HG03457 (cell line): Measurements from ENCODE around the gene CWC27.

Experiments
- ATAC-seq: cut with Tn5 transposase; IDR thresholded peaks from one replicate; pipeline ENCODE4 v1.9.1; 2021; ENCODE audit warnings: moderate number of reproducible peaks; ENCODE audit not compliant: unreplicated experiment

CWC27 gene

DNA sequence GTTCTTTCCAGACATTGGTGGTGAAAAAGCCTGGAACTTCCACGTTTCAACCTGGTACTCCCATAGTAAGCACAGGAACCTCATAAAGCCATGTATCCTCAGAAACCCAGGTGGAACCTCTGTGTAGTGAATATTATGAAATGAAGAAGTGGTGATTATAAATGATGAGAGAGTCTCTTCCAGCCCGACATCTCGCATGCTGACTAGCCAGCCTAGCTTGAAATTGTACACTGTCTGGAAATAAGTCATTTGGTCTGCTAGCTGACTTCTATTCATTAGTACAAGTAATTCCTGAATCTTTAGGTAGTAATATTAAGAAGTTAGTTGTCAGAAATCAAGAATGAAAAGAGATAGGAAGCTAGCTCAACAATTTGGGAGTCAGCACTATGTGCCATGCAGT lies 203.3 kb downstream of the CWC27 start:
- ATAC-seq, result no peak

DNA sequence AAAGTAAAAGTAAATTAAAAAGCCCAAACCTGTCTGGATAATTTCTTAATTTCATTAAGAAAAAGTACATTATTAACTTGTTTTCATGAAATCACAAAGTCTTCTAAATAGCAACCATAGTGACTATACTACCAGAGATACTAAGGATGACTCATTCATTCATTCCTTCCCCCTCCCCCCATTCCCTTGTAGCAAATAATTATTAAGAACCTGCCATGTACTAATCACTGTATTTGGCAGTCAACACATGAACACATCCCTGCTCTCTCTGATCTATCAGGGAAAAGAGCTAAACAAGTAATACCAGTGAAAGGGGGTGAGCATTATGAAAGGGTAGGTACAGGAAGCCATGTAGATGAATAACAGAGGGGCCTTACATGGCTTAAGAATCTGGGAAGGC lies 203.9 kb downstream of the CWC27 start:
- no peak for ATAC-seq

DNA sequence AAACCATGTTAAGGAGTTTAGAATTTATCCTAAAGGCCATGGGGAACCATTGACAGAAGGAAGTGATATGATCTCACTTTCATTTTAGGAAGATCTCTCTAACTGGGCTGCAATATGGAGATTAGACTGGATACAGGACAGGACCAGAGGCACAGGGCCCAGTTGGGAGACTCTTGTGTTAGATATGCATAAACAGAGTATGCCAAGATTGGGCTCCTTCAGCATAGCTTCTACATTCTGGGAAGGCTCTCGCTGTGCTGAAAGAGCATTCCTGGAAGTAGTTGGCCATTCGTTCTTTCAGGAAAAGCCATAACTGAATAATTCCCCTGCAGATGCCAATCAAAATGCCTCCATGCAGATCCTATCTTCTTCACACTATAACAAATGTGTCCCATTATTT lies 204.5 kb downstream of the CWC27 start:
- ATAC-seq, result no peak

DNA sequence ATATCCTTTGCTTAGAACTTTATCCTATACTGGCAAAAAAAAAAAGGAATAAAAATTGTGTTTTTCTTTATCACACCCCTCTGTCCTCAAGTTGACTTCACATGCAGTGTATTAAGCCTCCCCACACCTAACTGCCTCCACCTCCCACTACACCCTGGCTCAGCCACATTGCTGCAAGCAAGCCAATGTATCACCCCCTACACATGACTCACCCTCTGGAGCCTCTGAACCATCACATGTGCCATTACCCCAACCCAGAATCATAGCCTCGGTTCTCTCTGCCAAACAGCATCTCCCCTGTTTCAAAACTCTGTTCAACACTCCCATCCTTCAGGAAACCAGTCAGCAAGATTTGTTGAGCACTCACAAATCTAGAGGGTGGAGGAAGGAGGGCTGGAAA lies 209.0 kb downstream of the CWC27 start:
- ATAC-seq, result no peak

DNA sequence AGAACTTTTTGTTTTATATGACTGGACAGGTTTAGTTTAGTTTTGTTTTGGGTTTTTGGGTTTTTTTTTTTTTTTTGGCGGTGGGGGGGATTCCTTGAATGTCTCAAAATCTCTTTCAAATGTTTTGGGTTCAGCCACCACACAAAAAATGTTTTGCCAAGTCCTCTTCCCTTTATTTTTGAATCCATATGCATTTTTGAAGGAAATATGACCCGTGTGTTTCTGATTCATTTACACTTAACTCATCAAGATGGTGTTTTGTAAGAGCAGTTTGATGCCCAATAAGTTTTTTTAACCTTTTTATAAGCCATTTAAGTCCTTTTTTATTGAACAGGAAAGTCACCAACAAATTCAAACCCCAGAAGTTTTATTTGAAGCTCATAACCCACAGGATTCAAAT lies 209.8 kb downstream of the CWC27 start:
- no peak for ATAC-seq

DNA sequence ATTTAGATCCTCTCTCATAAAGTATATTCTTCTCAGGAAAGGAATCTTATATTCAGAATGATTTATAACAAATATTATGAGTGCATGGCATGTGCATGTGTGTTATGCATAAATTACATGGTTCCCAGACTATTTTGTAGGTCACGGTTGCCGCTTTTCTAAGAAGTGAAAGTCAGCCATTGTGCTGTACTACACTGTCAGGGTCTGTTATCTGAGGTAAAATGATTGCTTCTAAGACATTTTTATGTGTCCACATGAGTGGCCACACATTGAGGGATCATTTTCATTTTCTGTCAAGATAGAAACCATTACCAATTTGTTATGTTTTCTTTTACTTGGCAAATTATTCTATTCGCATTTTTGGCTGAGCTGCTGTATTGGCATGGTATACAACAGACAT lies 210.8 kb downstream of the CWC27 start:
- no peak for ATAC-seq

DNA sequence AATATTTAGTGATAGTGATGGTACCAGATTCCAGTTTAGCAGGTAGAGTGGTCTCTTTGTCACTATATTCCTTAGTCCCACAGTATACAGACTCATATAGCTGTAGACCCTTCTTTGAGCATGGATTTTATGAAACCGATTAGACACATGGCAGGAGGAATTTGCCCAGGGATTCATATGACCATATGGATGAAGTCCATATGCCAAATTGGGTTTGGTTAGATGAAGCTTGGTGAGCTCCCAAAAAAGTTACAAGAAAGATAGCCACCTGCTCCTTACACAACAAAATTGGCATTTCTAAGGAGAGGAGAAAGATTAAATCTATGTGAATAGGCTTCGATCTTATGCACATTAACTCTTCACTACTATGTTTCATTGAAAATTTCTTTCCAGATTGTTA lies 211.4 kb downstream of the CWC27 start:
- ATAC-seq, result no peak

DNA sequence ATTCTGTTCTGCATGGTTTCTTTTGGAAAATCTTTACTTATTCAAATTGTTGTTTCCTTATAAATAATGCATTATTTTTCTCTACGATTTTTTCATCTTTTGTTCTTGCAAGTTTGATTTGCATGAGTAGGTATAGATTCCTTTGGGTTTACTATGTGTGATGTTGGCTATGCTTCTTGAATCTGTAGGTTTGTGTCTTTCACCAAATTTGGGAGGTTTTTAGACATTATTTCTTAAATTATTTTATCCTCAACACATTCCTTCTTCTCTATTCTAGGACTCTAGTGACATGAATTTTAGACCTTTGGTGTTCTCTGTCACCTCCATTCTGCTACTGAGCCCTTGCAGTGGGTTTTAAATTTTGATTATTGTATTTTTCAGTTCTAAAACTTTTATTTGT lies 219.0 kb downstream of the CWC27 start:
- ATAC-seq, result no peak

DNA sequence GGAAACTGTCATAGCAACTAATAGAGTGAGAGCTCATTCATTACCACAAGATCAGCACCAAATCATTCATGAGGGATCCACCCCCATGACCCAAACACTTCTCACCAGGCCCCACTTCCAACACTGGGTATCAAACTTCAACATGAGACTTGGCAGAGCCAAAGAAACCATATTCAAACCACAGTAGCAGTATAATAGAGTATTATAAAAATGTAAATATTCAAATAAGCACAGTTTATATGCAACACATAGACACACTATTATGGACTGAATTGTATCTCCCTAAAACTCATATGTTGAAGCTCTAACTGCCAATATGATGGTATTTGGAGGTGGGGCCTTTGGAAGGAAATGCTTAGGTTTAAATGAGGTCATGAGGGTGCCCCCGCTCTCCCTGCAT lies 240.5 kb downstream of the CWC27 start:
- no peak for ATAC-seq

DNA sequence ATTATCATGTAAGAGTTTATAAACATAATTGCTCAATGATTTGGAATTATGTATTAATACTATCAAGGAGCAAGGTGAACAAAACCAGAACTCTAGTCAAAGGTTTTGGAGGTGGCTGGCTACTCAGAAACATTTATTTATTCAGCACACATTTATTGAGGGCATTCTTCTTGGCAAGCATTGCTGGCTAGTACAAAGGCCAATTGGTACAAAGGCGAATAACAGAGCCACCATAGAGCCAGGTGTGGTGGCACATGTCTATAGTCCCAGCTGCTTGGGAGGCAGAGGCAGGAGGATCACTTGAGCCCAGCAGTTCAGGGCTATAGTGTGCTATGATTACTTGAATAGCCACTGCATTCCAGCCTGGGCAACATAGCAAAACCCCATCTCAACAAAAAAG lies 242.1 kb downstream of the CWC27 start:
- ATAC-seq, result no peak

DNA sequence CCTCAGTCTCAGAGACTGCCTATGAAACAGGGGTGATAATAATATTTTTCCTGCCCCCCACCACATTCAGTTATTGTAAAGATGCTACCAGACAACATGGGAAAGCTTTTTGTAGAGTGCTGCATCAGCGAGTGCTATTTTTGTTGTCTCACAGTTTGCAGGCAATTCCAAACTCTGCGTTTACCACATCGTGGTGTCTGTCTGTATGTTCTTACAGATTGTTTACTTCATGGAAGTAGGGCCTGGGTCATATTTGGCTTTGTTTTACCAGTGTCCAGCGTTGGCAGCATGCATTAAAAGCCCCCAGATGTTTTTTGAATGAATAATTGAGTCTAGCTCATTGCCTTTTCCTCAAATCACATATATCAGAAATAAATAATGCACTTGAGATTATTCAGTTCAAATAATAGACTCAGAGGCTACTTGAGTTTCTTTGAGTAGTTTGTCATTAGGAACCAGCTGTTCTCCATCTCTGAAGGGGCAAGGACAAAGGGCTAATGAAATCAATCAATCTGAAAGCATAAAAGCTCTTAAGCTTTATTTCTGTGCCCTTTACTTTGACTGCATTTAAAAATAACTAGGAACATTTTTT lies 243.7 kb downstream of the CWC27 start:
- no peak for ATAC-seq

DNA sequence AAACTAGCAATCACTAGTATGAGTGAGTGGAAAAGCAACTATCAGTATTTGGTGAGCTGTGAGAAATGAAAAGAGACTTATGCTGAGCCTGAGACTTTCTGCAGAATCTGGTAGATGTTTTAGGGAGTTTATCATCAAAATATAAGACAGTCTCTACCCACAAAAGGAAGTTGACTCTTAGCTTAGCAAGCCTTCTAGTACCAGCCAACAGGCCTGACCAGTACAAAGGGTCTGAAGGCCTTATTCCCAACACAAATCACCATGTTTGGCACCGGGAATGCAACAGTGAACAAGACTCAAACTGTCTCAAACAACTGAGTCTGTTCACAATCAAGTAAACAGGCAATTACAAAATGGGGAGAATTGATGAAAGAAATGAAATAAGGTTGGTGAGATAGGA lies 244.4 kb downstream of the CWC27 start:
- no peak for ATAC-seq

DNA sequence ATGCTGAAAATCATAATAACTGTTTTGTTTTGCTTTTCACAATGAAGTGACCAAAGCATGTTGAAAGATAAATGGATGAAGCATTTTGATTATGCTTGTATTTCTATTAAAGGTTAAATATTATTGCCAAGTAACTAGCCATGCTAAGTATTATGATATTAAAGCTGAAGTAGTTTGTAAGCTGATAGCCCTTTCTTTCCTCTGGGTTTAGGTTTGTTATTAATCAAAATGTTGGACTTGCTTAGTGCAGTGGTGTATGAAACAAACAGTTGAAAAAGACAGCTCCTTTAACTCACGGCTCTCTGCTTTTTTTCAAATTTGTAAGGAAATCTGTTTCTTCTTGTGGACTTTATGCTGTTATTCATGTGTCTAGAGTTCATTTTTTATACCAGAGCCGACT lies 246.0 kb downstream of the CWC27 start:
- no peak for ATAC-seq

DNA sequence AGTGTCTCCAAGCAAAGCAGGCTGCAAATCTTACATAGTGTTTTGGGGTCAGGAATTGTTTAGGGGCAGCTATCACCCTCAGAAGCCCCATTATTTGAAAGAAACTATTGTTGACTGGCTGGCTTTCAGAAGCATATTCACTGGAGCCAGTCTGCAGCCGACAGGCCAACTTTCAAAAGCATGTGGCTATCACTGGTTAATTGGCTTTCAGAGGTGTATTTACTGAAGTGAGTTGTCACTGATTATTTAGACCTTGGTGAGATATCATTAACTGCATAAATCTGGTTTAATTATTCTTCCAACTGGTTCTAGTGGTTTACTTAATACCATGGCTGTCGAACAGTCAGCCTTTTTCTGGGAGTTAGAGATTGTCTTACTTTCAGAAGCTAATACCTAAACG lies 247.0 kb downstream of the CWC27 start:
- ATAC-seq, result no peak

DNA sequence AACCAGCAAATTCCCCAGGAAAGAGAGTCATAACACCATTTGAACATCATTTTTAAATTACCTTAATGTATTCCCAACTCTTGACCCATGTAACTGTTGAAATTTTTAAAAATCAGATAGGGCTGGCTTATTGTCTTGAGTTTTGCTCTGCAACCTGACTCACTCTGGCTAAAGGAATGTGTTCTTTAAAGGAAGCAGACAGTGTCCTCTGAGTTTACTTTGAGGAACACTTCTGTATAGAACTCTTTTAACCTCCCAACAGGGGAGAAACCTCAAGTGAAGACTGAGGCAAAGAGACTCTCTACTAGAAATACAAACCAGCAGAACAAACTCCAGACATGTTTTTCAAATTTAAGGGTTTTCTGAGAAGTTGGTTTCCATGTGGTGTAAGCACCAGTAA lies 248.9 kb downstream of the CWC27 start:
- no peak for ATAC-seq

DNA sequence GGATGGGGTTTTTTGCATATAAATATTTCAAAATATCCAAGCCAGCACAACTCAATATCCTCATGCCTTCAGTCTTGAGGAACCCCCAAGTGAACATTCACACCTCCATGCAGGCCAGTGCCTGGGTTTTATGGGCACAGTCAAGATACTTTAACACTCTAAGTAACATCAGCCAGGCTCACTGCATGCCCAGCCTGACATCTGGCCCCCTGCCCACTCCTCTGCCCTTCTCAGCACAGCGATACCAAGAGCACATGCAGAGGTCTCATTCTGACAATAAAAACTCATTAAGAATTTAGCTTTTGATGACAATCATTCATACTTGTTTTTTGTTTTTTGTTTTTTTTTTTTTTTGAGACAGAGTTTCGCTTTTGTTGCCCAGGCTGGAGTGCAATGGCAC lies 250.0 kb downstream of the CWC27 start:
- no peak for ATAC-seq

DNA sequence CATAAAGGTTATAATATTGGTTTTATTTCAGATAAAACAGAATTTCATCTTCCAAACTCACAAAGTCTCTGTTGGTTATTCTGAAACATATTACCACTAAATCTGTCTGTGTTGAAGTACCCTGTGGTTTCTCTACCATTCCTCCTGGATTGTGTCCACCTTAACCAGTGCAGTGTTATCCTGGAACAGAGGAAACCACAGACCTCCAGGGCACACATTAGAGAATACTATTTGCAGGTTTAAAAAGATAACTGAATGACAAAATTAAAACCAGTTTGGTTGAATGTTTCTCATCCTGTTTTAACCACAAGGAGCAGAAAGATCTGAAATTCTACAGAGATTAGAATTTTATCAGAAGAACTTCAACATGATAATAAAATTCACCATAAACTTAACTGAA lies 251.8 kb downstream of the CWC27 start:
- no peak for ATAC-seq

DNA sequence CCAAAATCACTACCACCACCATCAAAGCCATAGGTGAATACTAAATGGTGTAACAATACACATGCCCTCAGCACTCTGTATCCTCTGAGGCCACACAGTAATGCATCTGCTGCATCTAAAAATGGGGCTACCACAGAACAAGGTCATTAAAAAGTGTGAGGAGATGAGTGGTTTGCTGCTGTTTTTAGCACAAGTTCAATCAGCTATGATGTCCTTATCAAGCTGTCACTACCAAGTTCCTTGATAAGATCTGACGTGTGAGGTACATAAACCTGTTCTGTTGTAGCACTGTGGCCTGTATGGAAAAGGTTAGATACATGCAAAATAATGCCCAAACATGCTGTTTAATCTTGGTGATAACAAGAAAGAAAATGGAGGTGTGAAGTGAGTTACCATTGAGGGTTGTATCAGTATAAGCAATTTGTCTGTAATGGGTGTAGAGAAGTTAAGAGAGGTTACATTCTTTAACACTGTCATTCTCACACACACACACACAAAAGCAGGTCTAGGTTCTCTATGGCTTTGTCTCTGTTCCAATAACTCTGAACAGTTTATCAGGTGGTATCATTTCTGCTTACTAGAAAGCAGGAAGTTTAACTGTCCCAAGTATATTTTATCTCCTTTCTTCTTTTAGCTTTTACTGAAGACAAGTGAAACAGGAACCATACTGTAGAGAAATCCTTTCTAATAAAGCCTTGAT lies 252.9 kb downstream of the CWC27 start:
- ATAC-seq, result no peak

DNA sequence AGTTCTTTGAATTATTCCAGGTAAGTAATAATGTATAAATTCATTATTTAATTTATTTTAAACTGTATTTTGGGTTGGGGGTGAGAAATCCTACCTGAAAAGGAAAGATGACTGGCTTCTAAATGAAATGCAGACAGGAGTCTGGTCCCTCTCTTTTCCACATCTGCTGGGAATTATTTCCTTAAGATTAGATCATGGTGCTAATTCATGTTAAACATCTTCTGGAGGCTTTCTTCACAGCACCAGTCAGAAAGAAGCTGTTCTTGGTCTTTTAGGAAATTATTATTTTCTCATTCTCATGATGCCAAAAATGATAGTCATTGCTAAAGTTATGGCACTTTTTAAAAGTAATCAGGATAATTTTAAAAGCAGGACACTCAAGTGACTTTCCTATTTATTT lies 254.2 kb downstream of the CWC27 start:
- no peak for ATAC-seq

DNA sequence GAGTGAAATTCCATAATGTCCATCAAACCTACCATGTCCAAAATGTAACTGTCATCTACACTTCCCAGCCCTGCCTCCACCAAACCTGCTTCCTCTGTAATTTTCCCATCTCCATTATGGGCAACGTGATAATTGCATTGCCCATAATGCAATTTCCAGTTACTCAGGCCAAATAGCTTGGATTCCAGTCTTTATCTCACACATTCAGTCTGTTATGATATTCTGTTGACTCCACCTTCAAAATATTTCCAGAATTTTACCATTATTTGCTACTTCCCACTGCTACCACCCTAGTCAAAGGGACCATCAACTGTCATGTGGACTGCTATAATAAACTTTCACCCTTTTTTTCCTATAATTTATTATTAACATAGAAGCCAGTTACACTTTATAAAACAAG lies 256.0 kb downstream of the CWC27 start:
- no peak for ATAC-seq

DNA sequence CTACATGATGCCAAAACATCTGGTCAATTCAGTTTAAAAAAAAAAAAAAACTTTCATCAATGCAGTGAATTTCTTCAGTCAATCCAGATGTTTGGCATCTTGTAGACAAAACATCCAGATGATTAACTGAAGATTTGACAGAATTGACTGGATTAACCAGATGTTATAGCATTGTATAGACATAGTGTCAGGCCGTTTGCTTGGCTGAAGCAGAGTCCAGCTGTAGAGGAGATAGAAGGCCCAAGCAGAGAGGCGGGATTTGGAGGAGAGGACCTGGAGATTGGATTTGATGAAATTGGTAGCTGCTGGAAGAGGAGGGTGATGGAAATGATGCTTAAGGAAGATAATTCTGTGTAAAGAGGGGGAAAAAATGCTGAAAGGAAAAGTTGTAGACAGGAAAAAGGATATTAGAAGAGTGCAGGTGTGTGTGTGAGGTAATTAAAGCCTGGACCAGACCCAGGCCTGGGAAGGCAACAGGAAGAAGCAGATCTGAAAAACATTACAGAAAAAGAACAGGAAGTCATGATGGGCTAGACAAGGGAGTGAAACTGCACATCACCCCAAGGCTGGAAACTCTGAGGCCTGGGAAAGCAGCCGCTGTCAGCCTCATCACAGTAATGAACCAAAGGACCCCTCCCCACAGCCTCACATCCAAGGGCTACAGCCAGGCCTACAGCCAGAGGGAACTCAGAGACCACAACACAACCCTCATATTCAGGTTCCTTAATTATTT lies 258.3 kb downstream of the CWC27 start:
- ATAC-seq, result no peak

DNA sequence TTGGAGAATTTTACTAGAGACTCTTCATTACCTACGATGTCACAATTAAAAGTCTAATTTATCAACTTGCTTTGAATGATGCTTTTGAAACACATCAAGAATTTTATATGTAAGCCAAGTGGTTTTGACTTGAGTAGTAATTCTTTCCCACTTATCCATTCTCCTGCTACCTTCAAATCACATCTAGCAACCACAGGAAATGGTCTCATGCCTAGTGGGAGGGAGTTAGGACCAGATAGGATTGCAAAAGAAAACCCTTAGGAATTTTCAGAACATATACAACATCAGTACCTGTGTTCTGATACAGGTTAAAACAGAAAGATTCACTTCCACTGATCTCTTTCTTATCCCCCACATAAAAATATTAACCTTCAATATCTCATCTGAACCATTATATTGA lies 260.4 kb downstream of the CWC27 start:
- no peak for ATAC-seq

DNA sequence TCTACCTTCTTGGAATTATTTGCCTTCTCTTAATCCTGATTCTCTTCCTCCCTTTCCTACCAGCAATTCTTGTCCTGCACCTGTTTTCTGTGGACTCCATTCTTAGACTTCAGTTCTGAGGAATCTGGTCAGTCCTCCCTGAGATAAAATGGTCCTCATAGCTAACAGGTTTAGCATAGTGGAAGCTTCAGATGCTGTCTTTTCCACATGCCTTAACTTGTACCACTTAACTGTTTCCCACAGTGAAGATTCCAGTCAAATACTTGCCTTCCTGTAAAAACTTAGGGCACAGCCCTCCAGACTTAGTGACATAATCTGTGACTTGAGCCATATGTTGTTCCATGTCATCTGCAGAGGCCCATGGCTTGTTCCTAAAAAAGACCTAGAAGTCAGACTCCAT lies 261.3 kb downstream of the CWC27 start:
- ATAC-seq, result no peak
